Body of pancreas (tissue), 4 donors: Measurements from ENCODE around the gene MAML2. TPM values are rescaled to one million over a fixed set of nuclear protein-coding genes. Genes with fewer than 3 reads are reported as not detected.

ENCODE experiments used
- ATAC-seq: fragments of 150-250 bp; one replicate; pipeline ENCODE4 v1.9.1; 2016
- DNase-seq, 4 donors: peaks; one replicate each; pipeline ENCODE4 v3.0.0-alpha.2; 2019
- H3K27ac ChIP-seq, 4 donors: fragments of 200-600 bp; sonication (generic); 1 replicate in 3 of 4; 2 replicates in 1 of 4; pipeline versions ENCODE4 v1.5.1 to v1.6.1; 2016 to 2019; ENCODE audit warnings: mild to moderate bottlenecking in 1 of 4, mixed read lengths in 1 of 4, moderate library complexity in 1 of 4
- H3K27me3 ChIP-seq, 2 donors: fragments of 200-600 bp; sonication (generic); one replicate each; pipeline ENCODE4 v1.6.0; 2016; ENCODE audit warnings: mild to moderate bottlenecking in 1 of 2
- H3K36me3 ChIP-seq, 2 donors: fragments of 200-600 bp; sonication (generic); replicated peaks in 1 of 2; 2 replicates each; pipeline ENCODE4 v1.5.1; 2016; ENCODE audit warnings: low read depth in 2 of 2; ENCODE audit not compliant: insufficient read depth in 1 of 2
- H3K4me1 ChIP-seq: fragments of 200-600 bp; sonication (generic); one replicate; pipeline ENCODE4 v1.6.0; 2016
- H3K4me3 ChIP-seq, 2 donors: fragments of 200-600 bp; sonication (generic); 1 replicate in 1 of 2; 2 replicates in 1 of 2; pipeline ENCODE4 v1.5.1; 2016 to 2019
- H3K9me3 ChIP-seq, 3 donors: fragments of 200-600 bp; sonication (generic); 1 replicate in 2 of 3; 2 replicates in 1 of 3; pipeline ENCODE4 v1.5.1; 2016
- POLR2A ChIP-seq, 3 donors: fragments of 450-650 bp; IDR thresholded peaks; one replicate each; pipeline ENCODE4 v1.6.1; 2016; ENCODE audit warnings: antibody characterized with exemption in 3 of 3, mild to moderate bottlenecking in 2 of 3
- WGBS, 2 donors: methylation state at CpG; one replicate each; pipeline ENCODE4 v1.1.5; 2017; 5-methylcytosine and 5-hydroxymethylcytosine counted together
- intact Hi-C: fragments of 100-400 bp; cut with DNase I; formaldehyde crosslinking; loops from one replicate; pipeline ENCODE4 v1.15.1; 2023
- total RNA-seq, 2 donors: library from RNA; depleted of rRNA; stranded (reverse); fragments of >200 nt; gene quantifications; one replicate each; pipeline ENCODE4 v1.1.0, GENCODE V29; 2016
- TF ChIP-seq, protein P1 (sequence below), 7 experiments: fragments of 450-650 bp in 4 of 7; fragments of 200-600 bp in 3 of 7; sonication (generic) in 3 of 7; IDR thresholded peaks; one replicate each; pipeline ENCODE4 v1.5.1; 2016 to 2019; ENCODE audit warnings: antibody characterized with exemption in 7 of 7

The MAML2 gene
- total RNA-seq, 2 donors from 2014 or later, result 7.9 to 9.9 TPM

DNA sequence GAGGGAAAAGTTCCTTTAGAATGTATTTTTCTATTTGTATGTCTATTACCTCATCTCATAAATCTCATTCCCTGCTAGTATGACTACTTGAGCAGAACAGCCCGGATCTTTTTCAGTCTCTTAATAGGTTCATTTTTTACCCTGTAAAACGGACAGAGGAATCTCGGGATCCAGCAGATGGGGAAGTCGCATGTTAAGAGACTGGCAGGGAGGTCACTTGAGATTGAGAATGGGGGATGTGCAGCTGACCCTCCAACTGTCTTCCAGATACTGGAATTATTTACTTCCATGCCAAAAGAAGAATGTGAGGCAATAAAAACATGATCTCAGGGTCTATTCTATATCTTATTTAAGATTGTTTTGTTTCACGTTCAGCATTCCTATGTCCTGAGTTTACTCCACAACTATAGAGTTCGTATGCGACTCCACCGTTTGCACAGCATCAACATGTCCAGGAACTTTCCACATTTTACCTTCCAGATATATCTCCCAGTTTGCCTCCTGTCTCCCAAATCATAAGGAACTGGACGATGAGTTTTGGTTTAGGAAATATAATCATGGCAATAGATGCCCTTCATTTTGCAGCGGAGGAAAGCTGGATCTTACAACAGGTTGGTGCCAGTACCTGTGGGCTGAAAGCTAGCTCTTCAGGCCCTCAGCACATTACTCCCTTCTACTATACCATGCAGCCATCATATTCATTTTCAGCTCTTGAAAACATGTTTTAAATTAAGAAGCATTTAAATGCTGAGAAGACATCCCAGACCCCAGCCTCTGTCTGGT, 181.5 kb downstream of the MAML2 start:
- no peak for ATAC-seq
- intact Hi-C loops, result no loop called here
- H3K36me3 ChIP-seq, result no peaks in the 10 kb centered on the region

DNA sequence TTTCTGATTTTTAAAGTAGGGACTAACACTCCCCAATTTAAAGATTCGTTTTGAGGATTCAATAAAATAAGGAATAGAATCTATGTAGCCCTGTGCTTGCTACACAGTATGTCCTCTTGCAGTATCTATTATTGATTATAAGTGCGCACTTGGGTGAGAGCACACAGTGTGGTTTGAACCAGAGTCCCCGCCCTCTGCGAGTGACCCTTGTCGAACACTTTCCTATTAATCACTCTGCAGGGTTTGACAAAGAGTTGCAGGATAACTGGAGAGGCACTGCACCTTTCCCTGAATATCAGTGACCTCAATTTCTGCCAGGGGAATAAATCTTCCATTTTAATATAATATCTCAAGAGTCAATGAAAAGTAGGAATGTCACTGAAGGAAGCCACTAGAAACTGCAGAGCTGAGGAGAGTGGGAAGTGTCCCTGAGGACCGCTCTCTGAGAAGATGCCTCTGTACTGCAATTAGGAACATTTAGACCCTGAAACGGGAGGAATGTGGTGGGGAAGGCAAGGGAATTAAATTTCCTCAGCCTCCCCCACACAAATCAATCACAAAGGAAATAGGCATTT, 182.2 kb downstream of the MAML2 start:
- no peaks in the 10 kb centered on the region for H3K9me3 ChIP-seq
- TF ChIP-seq, protein P1, sequence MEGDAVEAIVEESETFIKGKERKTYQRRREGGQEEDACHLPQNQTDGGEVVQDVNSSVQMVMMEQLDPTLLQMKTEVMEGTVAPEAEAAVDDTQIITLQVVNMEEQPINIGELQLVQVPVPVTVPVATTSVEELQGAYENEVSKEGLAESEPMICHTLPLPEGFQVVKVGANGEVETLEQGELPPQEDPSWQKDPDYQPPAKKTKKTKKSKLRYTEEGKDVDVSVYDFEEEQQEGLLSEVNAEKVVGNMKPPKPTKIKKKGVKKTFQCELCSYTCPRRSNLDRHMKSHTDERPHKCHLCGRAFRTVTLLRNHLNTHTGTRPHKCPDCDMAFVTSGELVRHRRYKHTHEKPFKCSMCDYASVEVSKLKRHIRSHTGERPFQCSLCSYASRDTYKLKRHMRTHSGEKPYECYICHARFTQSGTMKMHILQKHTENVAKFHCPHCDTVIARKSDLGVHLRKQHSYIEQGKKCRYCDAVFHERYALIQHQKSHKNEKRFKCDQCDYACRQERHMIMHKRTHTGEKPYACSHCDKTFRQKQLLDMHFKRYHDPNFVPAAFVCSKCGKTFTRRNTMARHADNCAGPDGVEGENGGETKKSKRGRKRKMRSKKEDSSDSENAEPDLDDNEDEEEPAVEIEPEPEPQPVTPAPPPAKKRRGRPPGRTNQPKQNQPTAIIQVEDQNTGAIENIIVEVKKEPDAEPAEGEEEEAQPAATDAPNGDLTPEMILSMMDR (IDR thresholded peaks at IDR 0.05), result no peak
- TF ChIP-seq POLR2A (IDR thresholded peaks at IDR 0.05), result no peak
- intact Hi-C loops, result no loop called here
- no peak overlapping the region for H3K4me3 ChIP-seq
- H3K27me3 ChIP-seq, result no peaks in the 10 kb centered on the region
- no peaks in the 10 kb centered on the region for H3K36me3 ChIP-seq
- ATAC-seq (no peak), DNase-seq (no peak)
- peaks cover 6% of the 10 kb centered on the region for H3K4me1 ChIP-seq
- 47 to 50% methylated on average over 7 of the region's 7 CpGs for WGBS, 2 donors
- H3K27ac ChIP-seq, result no peak overlapping the region

More for the DNA sequence above, 181.5 kb downstream of the MAML2 start:
- Histone ChIP-seq H3K4me1 (peaks cover 4% of the 10 kb centered on the region), H3K27ac (no peak overlapping the region), H3K27me3 (no peaks in the 10 kb centered on the region), H3K4me3 (no peak overlapping the region), H3K9me3 (no peaks in the 10 kb centered on the region)
- no peak for DNase-seq
- no peak for TF ChIP-seq POLR2A (IDR thresholded peaks at IDR 0.05)
- TF ChIP-seq, protein P1 (IDR thresholded peaks at IDR 0.05), result no peak
- whole genome bisulfite sequencing, 2 donors, result 58 to 65% methylated on average over 10 of the region's 10 CpGs

DNA sequence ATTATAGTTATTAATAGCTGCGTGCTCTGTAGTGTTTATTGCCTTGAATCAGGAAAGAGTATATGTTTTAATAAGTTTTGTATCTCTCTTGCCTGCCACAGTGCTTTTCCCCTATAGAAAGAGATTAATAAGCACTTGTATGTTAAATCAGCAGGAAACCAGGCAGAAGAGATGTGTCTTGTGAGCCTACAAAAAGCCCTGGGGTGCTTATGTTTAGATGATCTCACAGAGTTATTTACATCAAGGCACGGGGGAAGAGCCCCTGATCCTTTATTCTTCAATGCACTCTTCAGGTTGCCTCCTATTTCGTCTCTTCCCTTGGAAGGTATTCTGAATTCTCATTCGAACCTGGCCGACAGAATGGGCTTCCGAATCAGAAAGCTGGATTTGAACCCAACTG, 183.0 kb downstream of the MAML2 start:
- no peak overlapping the region for H3K4me3 ChIP-seq
- no peaks in the 10 kb centered on the region for H3K27me3 ChIP-seq
- no peaks in the 10 kb centered on the region for H3K9me3 ChIP-seq
- no peak overlapping the region for H3K27ac ChIP-seq
- ATAC-seq (no peak), DNase-seq (no peak)
- no peaks in the 10 kb centered on the region for H3K36me3 ChIP-seq
- H3K4me1 ChIP-seq, result peaks cover 6% of the 10 kb centered on the region
- no peak for TF ChIP-seq POLR2A (IDR thresholded peaks at IDR 0.05)
- TF ChIP-seq, protein P1 (IDR thresholded peaks at IDR 0.05), result no peak
- 51 to 54% methylated on average over 6 of the region's 6 CpGs for WGBS, 2 donors
- intact Hi-C loops, result no loop called here

DNA sequence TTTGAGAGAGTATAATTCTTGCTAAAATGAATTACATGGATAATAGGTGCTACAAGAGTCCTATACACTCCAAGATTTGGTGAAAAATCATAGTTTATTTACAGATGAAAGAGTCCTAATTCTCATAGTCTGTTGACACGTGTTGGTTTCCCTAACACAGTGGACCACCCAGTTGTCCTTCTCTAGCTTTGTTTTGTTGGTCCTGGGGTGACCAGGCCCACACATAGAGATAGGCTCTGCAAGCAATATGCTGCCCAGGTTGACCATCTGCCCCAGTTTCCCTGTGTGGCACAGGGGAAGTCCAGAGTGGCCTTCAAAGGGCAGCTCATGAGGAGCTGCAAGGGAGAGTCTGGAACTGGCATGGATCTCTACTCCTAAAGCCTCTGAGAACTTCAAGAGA, 184.9 kb downstream of the MAML2 start:
- intact Hi-C loops, result no loop called here
- Histone ChIP-seq H3K9me3 (no peaks in the 10 kb centered on the region), H3K27me3 (no peaks in the 10 kb centered on the region), H3K4me1 (peaks cover 11% of the 10 kb centered on the region), H3K27ac (peak overlapping the region in 1 of 4 donors; percentile 0), H3K4me3 (no peak overlapping the region), H3K36me3 (no peaks in the 10 kb centered on the region)
- no peak for TF ChIP-seq POLR2A (IDR thresholded peaks at IDR 0.05)
- TF ChIP-seq, protein P1 (IDR thresholded peaks at IDR 0.05), result no peak
- 54 to 82% methylated on average over 1 of the region's 1 CpG for WGBS, 2 donors
- ATAC-seq (no peak), DNase-seq (no peak)

DNA sequence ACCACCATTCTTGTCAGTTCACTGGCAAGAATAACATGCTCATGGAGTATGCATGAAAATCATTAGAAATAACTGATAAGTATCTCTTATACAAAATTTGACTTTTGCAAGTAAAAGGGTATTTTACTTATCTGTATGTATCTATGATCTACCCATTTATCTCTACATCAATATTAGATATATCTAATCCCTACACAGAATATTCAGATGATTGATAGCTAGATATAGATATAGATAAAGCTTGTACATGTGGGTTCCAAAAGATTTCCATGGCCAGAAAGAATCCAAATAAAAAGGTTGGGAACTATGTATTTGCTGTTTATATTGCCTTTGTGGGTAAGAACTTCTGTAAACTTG, 185.5 kb downstream of the MAML2 start:
- no peak overlapping the region for H3K4me3 ChIP-seq
- no peaks in the 10 kb centered on the region for H3K27me3 ChIP-seq
- H3K9me3 ChIP-seq, result no peaks in the 10 kb centered on the region
- no peak for DNase-seq
- H3K27ac ChIP-seq, result peak overlapping the region in 2 of 4 donors; percentile 59 to 66
- no peak for TF ChIP-seq POLR2A (IDR thresholded peaks at IDR 0.05)
- TF ChIP-seq, protein P1 (IDR thresholded peaks at IDR 0.05), result no peak
- no peak for ATAC-seq
- intact Hi-C loops, result no loop called here
- H3K4me1 ChIP-seq, result peaks cover 11% of the 10 kb centered on the region
- H3K36me3 ChIP-seq, result no peaks in the 10 kb centered on the region
